ENCODE results near the gene PELI1.

DNA sequence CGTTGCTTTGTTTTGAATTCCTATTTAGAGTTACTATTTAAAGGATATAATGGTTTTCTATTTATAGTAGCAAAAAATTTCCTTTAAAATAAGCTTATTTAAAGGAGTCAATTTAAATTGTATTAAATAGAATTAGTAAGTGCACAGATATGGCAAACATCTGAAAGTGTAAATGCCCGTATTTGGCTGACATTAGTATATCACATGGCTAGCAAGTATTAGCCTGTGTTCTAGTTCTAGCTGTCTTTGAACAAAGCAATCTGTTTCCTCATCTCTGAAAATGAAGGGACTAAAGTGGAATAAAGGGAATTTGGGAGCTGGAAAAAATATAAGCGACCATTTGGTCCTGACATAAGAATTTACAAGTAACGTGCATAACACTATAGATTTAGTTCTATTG, 32.2 kb downstream of the PELI1 start:
- TF ChIP-seq POLR2A (IDR thresholded peaks at IDR 0.05): no peak
- TF ChIP-seq, protein P1, sequence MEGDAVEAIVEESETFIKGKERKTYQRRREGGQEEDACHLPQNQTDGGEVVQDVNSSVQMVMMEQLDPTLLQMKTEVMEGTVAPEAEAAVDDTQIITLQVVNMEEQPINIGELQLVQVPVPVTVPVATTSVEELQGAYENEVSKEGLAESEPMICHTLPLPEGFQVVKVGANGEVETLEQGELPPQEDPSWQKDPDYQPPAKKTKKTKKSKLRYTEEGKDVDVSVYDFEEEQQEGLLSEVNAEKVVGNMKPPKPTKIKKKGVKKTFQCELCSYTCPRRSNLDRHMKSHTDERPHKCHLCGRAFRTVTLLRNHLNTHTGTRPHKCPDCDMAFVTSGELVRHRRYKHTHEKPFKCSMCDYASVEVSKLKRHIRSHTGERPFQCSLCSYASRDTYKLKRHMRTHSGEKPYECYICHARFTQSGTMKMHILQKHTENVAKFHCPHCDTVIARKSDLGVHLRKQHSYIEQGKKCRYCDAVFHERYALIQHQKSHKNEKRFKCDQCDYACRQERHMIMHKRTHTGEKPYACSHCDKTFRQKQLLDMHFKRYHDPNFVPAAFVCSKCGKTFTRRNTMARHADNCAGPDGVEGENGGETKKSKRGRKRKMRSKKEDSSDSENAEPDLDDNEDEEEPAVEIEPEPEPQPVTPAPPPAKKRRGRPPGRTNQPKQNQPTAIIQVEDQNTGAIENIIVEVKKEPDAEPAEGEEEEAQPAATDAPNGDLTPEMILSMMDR (IDR thresholded peaks at IDR 0.05 in 8 of 11, conservative IDR thresholded peaks at IDR 0.05 in 3 of 11): no peak

All from spleen (tissue), 7 donors.